CD4-positive, alpha-beta T cell (primary cell): ENCODE results near the gene ARHGAP6. TPM values are rescaled to one million over a fixed set of nuclear protein-coding genes. Genes with fewer than 3 reads are reported as not detected.

ENCODE experiments used
- ATAC-seq: fragments of 200-7000 bp; cut with Tn5 transposase; one replicate; pipeline ENCODE4 v1.10.0; 2022; ENCODE audit warnings: mild to moderate bottlenecking; ENCODE audit not compliant: poor library complexity
- CTCF ChIA-PET: fragments of 350-600 bp; sonication (Branson Sonifier 250); formaldehyde crosslinking; loops from one replicate; lab custom pipeline; 2021; ENCODE audit warnings: antibody characterized with exemption, inconsistent platforms; lab: Charles Lee
- POLR2A ChIA-PET: fragments of 350-600 bp; sonication (Branson Sonifier 250); formaldehyde crosslinking; loops from one replicate; lab custom pipeline; 2021; ENCODE audit warnings: antibody characterized with exemption, inconsistent platforms; lab: Charles Lee
- DNase-seq, 14 experiments: peaks; one replicate each; pipeline ENCODE4 v3.0.0-alpha.2; 2013 to 2020; ENCODE audit warnings: mixed read lengths in 2 of 14
- H3K27ac ChIP-seq, 2 donors: one replicate each; pipeline versions ENCODE4 v1.5.1 to v1.7.0; 2013; ENCODE audit warnings: low read length in 2 of 2, low read depth in 1 of 2, mild to moderate bottlenecking in 1 of 2
- H3K27me3 ChIP-seq, 2 experiments: 1 replicate in 1 of 2; 2 replicates in 1 of 2; pipeline versions ENCODE4 v1.6.1 to v1.7.0; 2013; ENCODE audit warnings: low read length in 2 of 2, control low read depth in 1 of 2, mild to moderate bottlenecking in 1 of 2, moderate library complexity in 1 of 2; ENCODE audit not compliant: insufficient read depth in 2 of 2, control insufficient read depth in 1 of 2
- H3K36me3 ChIP-seq: one replicate; pipeline ENCODE4 v1.6.1; 2013; ENCODE audit warnings: low read length, control low read depth; ENCODE audit not compliant: insufficient read depth
- H3K4me1 ChIP-seq: one replicate; pipeline ENCODE4 v1.6.1; 2013; ENCODE audit warnings: low read length, control low read depth; ENCODE audit not compliant: insufficient read depth
- H3K4me3 ChIP-seq: one replicate; pipeline ENCODE4 v1.5.1; 2013; ENCODE audit warnings: mild to moderate bottlenecking, low read length, moderate library complexity
- H3K9me3 ChIP-seq, 2 experiments: 1 replicate in 1 of 2; 2 replicates in 1 of 2; pipeline versions ENCODE4 v1.6.1 to v1.7.0; 2013; ENCODE audit warnings: low read length in 2 of 2, mild to moderate bottlenecking in 2 of 2, control low read depth in 1 of 2, moderate library complexity in 1 of 2; ENCODE audit not compliant: control insufficient read depth in 1 of 2, insufficient read depth in 1 of 2
- H3K27ac Mint-ChIP-seq: one replicate; pipeline ENCODE4 v1.8.0; 2020; ENCODE audit warnings: mixed read lengths
- H3K27me3 Mint-ChIP-seq: one replicate; pipeline ENCODE4 v1.8.0; 2021; ENCODE audit warnings: mixed read lengths
- H3K36me3 Mint-ChIP-seq: one replicate; pipeline ENCODE4 v1.8.0; 2021; ENCODE audit warnings: low read depth, mixed read lengths
- H3K4me1 Mint-ChIP-seq: one replicate; pipeline ENCODE4 v1.8.0; 2021; ENCODE audit warnings: low read depth, mixed read lengths
- H3K4me3 Mint-ChIP-seq: one replicate; pipeline ENCODE4 v1.8.0; 2020; ENCODE audit warnings: mild to moderate bottlenecking, mixed read lengths
- H3K9me3 Mint-ChIP-seq: one replicate; pipeline ENCODE4 v1.8.0; 2020; ENCODE audit warnings: mixed read lengths
- intact Hi-C, 2 experiments: fragments of 100-400 bp; cut with DNase I in 1 of 2; cut with micrococcal nuclease in 1 of 2; formaldehyde crosslinking; loops; one replicate each; pipeline versions ENCODE4 v1.15.1 to v1.9.0; 2023 to 2025; cut with DNase I, micrococcal nuclease
- total RNA-seq, 174 experiments: library from RNA in 2 of 174; stranded (reverse) in 2 of 174; gene quantifications; one replicate each; pipeline ENCODE4 v1.2.3 and lab custom pipeline; 2021 to 2026
- TF ChIP-seq, protein P1 (sequence below): fragments of 200-600 bp; IDR thresholded peaks from one replicate; pipeline ENCODE4 v1.8.0; 2022; ENCODE audit warnings: antibody characterized with exemption, mild to moderate bottlenecking

Gene ARHGAP6
- total RNA-seq, 2 experiments from 2014 or later, result not detected

DNA sequence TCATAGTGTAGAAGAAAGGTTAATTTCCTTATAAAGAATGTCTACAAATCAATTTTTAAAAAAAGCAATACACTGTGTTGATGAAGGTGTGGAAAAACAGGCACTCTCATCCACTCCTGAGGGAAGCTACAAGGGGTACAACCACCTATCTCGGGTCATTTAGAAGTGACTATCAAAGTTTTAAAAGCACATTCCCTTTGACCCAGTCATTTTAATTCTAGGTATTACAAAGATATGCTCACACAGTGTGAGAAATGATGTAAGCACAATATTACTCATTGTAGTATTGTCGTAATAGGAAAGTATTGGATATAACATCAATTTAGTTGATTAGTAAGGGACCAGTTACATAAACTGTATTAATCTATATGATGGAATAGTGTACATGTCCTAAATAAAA, 562.0 kb downstream of the ARHGAP6 start:
- CTCF ChIA-PET, result no interaction called here
- H3K27me3 Mint-ChIP-seq, result no peaks in the 10 kb centered on the region
- H3K9me3 Mint-ChIP-seq, result no peaks in the 10 kb centered on the region
- intact Hi-C loops, result no loop called here
- TF ChIP-seq, protein P1, sequence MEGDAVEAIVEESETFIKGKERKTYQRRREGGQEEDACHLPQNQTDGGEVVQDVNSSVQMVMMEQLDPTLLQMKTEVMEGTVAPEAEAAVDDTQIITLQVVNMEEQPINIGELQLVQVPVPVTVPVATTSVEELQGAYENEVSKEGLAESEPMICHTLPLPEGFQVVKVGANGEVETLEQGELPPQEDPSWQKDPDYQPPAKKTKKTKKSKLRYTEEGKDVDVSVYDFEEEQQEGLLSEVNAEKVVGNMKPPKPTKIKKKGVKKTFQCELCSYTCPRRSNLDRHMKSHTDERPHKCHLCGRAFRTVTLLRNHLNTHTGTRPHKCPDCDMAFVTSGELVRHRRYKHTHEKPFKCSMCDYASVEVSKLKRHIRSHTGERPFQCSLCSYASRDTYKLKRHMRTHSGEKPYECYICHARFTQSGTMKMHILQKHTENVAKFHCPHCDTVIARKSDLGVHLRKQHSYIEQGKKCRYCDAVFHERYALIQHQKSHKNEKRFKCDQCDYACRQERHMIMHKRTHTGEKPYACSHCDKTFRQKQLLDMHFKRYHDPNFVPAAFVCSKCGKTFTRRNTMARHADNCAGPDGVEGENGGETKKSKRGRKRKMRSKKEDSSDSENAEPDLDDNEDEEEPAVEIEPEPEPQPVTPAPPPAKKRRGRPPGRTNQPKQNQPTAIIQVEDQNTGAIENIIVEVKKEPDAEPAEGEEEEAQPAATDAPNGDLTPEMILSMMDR, result no peak
- H3K4me3 ChIP-seq, result no peak overlapping the region
- POLR2A ChIA-PET, result no interaction called here
- DNase-seq (no peak), ATAC-seq (no peak)
- H3K4me1 ChIP-seq, result no peaks in the 10 kb centered on the region
- H3K27ac ChIP-seq, result no peak overlapping the region
- no peaks in the 10 kb centered on the region for H3K27me3 ChIP-seq
- H3K36me3 ChIP-seq, result no peaks in the 10 kb centered on the region
- H3K27ac Mint-ChIP-seq, result no peak overlapping the region
- H3K4me3 Mint-ChIP-seq, result no peak overlapping the region
- H3K4me1 Mint-ChIP-seq, result no peaks in the 10 kb centered on the region
- H3K9me3 ChIP-seq, result no peaks in the 10 kb centered on the region
- H3K36me3 Mint-ChIP-seq, result no peaks in the 10 kb centered on the region

DNA sequence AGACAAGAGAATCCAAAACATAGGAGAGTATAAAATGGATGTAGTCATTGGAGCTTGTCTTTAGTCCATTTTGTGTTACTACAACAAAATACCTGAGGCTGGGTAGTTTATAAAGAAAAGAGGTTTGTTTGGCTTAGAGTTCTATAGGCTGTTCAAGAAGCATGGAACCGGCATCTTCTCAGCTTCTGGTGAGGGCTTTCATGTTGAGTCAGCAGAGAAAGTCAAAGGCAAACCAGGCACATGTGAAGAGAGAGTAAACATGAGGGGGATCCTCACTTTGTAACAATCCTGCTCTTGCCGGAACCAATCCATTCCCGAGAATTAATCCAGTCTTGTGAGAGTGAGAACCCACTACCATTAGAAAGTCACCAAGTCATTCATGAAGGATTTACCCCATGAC, 562.7 kb downstream of the ARHGAP6 start:
- Mint-ChIP-seq H3K9me3 (no peaks in the 10 kb centered on the region), H3K4me3 (no peak overlapping the region), H3K36me3 (no peaks in the 10 kb centered on the region), H3K27ac (no peak overlapping the region), H3K4me1 (no peaks in the 10 kb centered on the region), H3K27me3 (no peaks in the 10 kb centered on the region)
- no peaks in the 10 kb centered on the region for H3K9me3 ChIP-seq
- ATAC-seq (no peak), DNase-seq (no peak)
- intact Hi-C loops, result no loop called here
- ChIA-PET CTCF (no interaction called here), POLR2A (no interaction called here)
- H3K4me1 ChIP-seq, result no peaks in the 10 kb centered on the region
- no peaks in the 10 kb centered on the region for H3K36me3 ChIP-seq
- H3K27ac ChIP-seq, result no peak overlapping the region
- TF ChIP-seq, protein P1, result no peak
- no peak overlapping the region for H3K4me3 ChIP-seq
- no peaks in the 10 kb centered on the region for H3K27me3 ChIP-seq

DNA sequence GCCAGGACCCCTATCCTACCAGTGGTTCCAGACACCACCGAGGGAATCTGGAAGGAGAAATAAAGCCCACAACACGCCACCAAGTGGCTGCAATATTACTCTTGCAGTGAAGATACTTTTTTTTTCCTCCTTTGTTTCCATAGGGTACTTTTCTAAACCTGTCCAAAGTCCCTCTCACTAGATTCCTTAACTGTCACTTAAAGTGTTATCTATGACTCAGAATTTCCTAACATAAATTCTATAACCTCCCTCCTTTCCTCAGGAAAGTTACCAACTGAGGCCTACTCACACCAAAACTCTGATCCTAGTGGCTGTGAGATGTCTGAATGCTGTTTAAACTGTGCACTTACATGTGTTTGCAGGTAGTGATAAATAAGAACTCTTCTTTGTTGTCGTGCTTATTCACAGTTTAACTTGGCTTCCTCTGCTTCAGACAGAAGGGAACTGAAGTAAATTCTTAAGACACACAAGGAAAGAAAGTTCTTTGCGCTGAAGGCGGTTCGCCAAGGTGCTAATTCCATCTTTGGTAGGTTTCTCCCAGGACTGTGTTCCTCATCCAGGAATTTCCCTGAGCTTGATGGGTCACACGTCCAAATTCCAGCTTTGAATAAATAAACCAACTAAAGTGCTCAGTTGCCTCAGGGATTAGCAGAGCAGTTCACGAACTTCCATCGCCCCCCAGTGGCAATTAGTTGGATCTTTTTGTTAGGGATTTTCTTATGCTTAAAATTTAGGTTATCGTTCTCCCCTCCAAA, 565.3 kb downstream of the ARHGAP6 start:
- Histone ChIP-seq H3K27ac (no peak overlapping the region), H3K9me3 (no peaks in the 10 kb centered on the region), H3K27me3 (no peaks in the 10 kb centered on the region), H3K4me1 (no peaks in the 10 kb centered on the region), H3K36me3 (no peaks in the 10 kb centered on the region), H3K4me3 (no peak overlapping the region)
- ChIA-PET POLR2A (no interaction called here), CTCF (no interaction called here)
- Mint-ChIP-seq H3K27ac (no peak overlapping the region), H3K4me3 (no peak overlapping the region), H3K9me3 (no peaks in the 10 kb centered on the region), H3K4me1 (no peaks in the 10 kb centered on the region), H3K36me3 (no peaks in the 10 kb centered on the region), H3K27me3 (no peaks in the 10 kb centered on the region)
- ATAC-seq, result no peak
- intact Hi-C loops, result no loop called here
- TF ChIP-seq, protein P1, result no peak
- no peak for DNase-seq
